ENCODE results near the gene PPL. TPM values are rescaled to one million over a fixed set of nuclear protein-coding genes. Genes with fewer than 3 reads are reported as not detected.
"Not testable (repeated sequence)": the region's sequence is repeated elsewhere in the genome, so short reads cannot be mapped to it uniquely, and the experiment has no call there.

Gene PPL, protein sequence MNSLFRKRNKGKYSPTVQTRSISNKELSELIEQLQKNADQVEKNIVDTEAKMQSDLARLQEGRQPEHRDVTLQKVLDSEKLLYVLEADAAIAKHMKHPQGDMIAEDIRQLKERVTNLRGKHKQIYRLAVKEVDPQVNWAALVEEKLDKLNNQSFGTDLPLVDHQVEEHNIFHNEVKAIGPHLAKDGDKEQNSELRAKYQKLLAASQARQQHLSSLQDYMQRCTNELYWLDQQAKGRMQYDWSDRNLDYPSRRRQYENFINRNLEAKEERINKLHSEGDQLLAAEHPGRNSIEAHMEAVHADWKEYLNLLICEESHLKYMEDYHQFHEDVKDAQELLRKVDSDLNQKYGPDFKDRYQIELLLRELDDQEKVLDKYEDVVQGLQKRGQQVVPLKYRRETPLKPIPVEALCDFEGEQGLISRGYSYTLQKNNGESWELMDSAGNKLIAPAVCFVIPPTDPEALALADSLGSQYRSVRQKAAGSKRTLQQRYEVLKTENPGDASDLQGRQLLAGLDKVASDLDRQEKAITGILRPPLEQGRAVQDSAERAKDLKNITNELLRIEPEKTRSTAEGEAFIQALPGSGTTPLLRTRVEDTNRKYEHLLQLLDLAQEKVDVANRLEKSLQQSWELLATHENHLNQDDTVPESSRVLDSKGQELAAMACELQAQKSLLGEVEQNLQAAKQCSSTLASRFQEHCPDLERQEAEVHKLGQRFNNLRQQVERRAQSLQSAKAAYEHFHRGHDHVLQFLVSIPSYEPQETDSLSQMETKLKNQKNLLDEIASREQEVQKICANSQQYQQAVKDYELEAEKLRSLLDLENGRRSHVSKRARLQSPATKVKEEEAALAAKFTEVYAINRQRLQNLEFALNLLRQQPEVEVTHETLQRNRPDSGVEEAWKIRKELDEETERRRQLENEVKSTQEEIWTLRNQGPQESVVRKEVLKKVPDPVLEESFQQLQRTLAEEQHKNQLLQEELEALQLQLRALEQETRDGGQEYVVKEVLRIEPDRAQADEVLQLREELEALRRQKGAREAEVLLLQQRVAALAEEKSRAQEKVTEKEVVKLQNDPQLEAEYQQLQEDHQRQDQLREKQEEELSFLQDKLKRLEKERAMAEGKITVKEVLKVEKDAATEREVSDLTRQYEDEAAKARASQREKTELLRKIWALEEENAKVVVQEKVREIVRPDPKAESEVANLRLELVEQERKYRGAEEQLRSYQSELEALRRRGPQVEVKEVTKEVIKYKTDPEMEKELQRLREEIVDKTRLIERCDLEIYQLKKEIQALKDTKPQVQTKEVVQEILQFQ (N-terminal part only)
- 5.6 TPM for total RNA-seq
- long read RNA-seq, full-length matches to known transcripts, result 3 of 8 reads
- long read RNA-seq, partial matches to known transcripts, result 2 of 8 reads
- long read RNA-seq, other reads (novel, unspliced or antisense), result 3 of 8 reads

DNA sequence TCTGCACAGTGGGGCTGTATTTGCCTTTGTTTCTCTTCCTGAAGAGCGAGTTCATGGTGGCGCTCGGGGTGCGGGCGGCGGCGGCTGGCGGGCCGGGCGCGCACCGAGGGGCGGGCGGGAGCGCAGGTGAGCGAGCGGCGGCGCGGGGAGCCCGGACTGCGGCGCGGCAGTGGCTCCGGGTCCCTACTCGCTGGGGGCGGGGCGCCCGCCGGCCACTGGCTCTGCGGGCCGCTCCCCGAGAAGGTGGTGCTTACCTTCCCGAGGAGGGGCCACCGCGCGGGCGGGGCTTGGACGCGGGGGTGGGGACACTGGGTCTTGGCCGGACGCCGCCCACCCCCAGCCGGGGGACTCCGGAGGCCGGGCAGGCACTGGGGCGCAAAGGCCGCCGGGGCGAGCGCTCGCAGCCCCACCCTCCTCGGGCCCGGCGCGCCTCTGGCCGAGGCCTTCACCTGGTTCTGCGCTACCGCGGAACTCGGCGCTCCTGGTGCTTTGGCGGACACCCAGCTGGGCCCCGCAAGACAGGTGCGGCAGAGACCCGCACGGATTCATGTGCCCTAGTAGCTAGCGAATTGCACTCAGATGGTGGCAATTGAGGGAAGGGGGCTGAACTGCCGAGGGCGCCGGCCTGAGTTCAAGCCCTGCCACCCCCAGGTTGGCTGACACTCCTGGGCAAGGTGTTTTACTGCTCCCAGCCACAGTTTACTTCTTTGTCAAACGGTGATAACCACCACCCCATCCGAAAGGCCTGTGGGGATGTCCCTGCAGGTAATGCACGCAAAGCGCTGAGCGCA is at the start of gene PPL:
Gene PPL, minus strand, starts transcription at position 158 of the 791 bp plus-strand sequence. Its CDS starts 103 bp downstream, at position 55.
- intact Hi-C loops (cut with DNase I), result no loop called here

DNA sequence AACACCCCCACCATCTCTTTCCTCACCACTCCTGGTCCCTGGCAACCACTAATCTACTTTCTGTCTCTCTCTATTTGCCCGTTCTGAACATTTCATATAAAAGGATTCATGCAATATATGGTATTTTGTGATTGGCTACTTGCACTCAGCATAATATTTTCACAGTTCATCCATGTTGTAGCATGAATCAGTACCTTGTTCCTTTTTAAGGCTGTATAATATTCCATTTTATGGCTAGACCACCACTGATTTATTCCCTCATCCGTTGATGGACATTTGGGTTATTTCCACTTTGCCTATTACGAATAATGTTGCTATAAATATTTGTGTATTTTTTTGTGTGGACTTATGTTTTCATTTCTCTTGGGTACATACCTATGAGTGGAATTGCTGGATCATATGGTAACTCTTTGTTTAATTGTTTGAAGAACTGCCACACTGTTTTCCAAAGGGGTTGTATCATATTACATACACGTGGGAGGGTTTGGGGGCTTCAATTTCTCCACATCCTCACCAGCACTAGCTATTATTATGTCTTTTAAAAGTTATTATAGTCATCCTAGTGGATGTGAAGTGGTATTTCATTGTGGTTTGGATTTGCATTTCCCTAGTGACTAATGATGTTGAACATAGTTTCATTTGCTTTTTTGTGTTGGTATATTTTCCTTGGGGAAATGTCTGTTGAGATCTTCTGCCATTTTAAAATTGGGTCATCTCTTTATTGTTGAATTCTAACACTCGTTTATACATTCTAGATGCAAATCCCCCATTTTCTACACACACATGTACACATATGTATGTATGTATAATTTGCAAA is 47.4 kb upstream of the PPL start:
- no peak for DNase-seq (ENCODE audit: low spot score)
- intact Hi-C loops (cut with DNase I), result no loop called here

More for the DNA sequence above, at the start of gene PPL:
- DNase-seq (ENCODE audit: low spot score), result no peak

DNA sequence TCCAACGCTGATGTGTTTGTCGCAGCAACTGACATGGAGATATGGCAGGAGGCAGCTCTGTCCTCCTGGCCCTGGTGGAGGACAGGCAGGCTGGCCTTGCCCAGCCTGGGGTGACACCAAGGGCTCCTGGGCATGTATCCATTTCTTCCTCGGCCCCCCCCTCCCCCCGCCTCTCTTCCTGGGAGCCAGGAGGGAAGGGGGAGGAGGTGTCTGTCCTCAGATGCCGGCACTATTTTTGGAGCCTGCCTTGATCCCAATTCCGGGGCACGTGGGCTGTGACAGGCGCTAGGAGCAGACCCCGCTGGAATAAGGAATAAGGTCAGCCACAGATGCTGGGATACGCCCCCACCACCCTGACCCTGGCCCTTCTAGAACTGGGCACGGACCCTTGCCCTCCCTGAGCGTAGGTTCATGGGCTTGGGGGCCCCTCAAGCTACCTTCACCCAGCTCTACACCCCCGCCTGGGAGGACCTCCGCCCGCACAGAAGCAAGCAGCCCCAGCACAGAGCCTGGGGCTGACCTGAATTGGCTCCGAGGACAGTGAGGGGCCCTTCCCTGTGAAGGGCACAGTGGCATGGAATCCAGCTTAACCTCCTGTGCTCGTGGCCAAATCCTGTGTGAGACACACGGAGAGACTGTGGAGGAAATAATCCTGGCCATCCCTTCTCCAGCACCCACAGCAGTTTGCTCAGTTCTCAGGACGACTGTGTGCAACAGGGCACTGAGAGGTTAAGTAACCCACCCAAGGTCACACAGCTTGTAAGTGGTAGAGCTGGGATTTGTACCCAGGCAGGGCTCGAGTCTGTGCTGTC is 45.3 kb upstream of the PPL start:
- intact Hi-C loops (cut with DNase I), result no loop called here

DNA sequence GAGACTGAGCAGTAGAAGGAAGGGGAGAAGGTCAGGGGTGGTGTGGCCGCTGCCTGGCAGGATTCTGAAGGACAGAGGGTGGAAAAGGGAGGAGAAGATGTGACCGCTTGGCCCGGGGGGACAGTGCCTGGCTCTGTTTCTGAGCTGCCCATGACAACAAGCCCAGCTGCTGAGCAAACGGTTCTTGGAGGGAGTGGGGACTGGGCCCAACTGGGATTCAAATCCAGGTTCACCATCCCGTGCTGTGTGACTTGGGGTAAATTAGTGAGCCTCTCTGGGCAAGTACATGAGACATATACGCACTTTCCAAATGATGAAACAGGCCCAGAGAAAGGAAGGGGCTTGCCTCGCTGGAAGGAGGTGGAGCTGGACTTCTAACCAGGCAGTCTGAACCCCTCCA is 44.5 kb upstream of the PPL start:
- peak; percentile 58 for DNase-seq (ENCODE audit: low spot score)
- intact Hi-C loops (cut with DNase I), result no loop called here

More for the DNA sequence above, 45.3 kb upstream of the PPL start:
- peak; percentile 83 for DNase-seq (ENCODE audit: low spot score)

DNA sequence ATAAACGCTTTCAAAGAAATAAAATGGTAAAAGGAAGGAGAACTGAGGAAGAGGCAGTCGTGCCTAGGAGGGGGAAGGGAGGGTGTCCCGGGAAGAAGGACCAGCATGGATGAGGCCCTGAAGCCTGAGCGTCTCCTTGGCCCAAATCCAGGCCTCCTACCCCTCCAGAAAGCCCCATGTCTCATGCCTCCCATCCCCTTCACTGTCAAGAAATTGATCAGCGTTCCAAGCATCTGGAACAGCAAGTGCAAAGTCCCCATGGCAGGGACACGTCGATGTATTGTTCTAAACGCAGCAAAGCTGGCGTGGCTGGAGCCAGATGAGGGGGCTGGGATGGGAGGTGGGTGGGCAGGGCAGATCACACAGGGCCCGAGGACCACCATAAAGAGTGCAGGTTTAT is 43.7 kb upstream of the PPL start:
- intact Hi-C loops (cut with DNase I), result no loop called here
- DNase-seq (ENCODE audit: low spot score), result peak; percentile 55

DNA sequence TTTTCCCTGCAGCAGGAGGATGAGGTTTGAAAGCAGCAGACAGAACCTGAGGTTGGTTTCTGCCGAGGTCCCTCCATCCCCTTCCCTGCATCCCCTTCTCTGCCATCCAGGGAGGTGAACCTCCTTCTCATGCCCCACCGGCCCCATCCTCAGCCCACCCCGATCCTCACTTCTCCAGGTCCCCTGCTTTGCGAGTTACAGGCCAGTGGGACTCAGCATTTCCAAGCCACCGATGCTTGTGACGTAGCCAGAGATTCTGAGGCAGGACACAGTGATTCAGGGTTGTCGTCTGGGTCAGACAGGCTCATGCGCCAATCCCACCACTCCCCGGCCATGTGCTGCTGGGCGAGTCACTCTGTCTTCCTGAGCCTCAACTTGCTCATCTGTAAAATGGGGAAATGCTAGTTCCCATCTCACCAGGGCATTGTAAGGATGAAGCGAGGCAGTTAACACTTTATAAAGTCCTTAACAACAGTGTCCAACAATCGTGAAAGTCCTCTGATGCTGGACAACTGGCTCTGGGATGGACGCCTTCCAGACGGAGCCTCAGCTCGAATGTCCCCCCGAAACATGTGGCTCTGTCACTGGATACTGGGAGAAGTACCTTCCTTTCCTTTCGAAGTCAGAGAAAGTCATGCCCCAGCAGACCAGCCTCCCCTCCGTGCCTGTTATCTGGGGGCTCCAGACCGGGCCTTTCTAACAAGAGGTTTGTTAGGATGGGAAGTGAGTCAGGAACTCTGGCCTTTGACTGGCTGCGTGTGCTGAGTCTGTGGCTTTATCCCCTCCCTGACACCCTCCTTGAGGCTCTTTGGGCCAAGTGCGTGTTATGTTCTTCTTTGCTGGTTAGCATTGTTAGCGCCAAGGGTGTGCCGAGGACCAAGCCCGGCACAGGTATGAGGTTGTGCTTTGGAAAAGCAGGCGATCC is 43.0 kb upstream of the PPL start:
- intact Hi-C loops (cut with DNase I), result no loop called here
- peak; percentile 38 for DNase-seq (ENCODE audit: low spot score)

DNA sequence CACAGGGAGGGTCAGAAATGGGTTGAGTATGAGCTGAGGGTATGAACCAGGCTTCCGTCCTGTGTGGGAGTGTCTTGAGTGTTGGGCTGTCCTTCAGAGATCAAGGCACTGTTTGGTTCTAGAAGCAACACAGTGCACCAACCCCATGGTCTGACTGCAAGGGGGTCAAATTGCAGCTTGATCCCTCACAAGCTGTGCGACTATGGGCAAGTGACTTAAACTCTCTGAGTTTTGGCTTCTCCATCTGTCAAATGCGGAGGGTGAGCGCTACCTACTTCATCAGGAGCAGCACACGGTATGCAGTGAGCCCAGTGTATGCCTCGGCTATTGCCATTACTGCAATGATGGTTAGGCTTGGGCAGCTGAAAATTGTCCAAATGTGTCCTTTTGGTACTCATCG is 42.2 kb upstream of the PPL start:
- intact Hi-C loops (cut with DNase I), result no loop called here
- peak; percentile 6 for DNase-seq (ENCODE audit: low spot score)

DNA sequence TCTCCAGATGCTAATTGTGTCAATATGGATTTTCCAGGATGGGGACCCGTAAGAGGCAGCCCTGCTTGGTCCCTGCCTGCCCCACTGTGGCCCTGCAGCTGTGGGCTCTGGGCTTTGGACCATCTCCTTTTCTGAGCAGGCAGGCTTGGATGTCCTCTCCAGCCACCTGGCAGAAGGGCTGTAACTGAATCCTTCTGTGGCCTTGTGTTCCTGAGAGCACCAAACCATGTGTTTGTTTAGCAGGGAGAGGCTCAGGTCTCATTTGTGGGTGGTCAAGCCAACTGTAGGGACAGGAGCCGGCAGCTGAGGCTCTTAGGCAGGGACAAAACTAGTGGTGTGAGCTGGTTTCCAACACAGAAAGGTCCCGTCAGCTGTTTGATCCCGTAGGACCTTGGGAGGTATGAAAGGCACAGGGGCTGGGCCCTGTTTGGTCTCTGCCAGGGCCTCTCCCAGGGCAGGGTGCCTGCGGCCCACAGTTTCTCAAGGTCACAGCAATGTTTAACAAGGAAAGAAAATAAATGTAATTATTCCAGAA is 39.7 kb upstream of the PPL start:
- DNase-seq (ENCODE audit: low spot score), result no peak
- intact Hi-C loops (cut with DNase I), result no loop called here

DNA sequence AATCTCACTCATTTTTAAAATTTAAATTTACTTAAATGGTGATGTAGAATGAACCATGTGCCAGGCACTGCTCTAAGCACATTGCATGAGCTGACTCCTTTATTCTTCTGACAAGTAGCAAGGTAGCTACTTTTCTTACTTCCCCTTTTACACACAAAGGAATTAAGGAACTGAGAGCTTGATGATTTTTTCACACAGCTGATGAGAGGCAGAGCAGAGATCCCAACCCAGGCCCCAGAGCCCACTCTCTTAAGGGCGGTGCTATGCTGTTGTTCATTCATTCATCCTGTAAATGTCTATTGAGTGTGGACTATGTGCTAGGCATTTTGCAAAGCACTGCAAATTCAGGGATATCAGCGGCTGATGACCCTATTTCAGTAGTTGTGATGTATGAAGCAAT is 39.1 kb upstream of the PPL start:
- intact Hi-C loops (cut with DNase I), result no loop called here
- DNase-seq (ENCODE audit: low spot score), result no peak

DNA sequence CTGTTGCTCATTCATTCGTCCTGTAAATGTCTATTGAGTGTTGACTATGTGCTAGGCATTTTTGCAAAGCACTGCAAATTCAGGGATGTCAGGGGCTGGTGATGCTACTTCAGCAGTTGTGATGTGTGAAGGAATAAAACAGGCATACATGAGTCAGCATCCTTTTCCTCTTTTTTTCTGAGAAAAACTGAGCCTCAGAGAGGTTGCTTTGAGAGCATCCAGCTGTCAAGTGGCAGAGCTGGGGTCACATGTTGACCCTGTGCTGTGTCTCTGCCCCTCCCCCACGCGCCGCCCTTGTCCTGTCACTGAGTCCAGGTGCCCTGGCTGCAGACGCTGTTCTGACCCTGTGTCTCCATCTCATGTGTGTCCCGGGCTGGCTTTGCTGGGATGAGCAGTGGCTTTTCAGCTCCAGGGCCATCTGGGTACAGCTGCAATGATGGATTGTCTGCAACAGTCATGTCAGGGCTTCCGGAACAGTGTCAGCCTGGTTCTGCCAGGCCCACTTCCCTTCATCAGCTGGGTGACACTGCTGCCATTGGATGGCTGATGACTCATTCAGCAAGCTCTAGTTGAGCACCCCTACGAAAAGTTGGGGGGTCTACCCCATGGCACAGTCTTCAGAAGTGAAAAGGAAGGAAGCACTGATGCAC is 36.1 kb upstream of the PPL start:
- intact Hi-C loops (cut with DNase I), result no loop called here
- no peak for DNase-seq (ENCODE audit: low spot score)

DNA sequence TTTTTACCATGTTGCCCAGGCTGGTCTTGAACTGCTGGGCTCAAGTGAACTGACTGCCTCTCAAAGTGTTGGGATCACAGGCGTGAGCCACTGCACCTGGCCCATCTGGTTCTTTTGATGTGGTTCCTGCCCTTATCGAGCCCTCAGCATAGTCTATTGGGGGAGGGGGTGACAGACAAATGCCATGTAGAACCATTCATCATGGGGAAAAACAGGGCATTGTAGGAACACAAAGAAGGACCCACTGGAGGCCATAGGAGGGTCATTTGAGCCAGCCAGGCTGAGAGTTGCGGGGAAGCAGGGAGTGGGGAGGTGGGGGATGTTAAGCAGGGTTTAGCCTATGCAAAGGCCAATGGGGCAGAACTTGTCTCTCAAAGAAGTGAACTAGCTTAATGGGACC is 33.1 kb upstream of the PPL start:
- intact Hi-C loops (cut with DNase I), result no loop called here
- no peak for DNase-seq (ENCODE audit: low spot score)

DNA sequence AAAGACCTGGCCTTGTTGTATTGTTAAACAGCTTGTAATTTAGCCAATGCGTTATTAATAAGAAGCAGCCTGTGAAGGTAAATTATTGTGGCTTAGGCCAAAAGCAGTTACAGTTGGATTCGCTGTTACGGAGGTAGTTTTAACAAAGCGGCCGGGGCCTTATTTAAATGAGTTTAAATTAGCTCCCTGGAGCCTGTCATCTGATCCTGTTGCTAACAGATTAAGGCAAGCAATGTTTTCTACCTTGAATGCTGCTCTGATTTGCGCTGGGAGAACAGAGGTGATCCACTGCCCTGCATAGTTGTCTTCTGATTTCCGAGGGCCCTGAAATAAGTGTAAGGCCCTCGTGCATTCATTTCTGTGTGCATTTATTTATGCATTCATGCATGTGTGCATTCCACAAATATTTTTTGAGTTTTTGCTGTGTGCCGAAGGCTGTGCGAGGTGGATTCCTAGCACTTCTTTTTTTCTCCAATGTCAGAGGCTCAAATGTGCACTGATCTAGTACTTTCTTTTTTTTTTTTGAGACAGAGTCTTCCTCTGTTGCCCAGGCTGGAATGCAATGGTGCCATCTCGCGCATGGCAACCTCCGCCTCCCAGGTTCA is 32.0 kb upstream of the PPL start:
- intact Hi-C loops (cut with DNase I), result no loop called here

DNA sequence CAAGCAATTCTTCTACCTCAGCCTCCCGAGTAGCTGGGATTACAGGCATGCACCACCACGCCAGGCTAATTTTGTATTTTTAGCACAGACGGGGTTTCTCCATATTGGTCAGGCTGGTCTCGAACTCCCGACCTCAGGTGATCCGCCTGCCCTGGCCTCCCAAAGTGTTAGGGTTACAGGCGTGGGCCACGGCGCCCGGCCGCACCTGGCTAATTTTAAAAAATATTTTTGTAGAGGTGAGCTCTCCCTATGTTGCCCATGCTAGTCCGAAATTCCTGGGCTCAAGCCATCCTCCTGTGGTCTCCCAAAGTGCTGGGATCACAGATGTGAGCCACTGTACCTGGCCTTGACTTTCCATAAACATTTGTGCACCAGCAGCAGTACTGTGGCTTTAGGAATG is 31.3 kb upstream of the PPL start:
- intact Hi-C loops (cut with DNase I), result not testable (repeated sequence)

More for the DNA sequence above, 32.0 kb upstream of the PPL start:
- no peak for DNase-seq (ENCODE audit: low spot score)

DNA sequence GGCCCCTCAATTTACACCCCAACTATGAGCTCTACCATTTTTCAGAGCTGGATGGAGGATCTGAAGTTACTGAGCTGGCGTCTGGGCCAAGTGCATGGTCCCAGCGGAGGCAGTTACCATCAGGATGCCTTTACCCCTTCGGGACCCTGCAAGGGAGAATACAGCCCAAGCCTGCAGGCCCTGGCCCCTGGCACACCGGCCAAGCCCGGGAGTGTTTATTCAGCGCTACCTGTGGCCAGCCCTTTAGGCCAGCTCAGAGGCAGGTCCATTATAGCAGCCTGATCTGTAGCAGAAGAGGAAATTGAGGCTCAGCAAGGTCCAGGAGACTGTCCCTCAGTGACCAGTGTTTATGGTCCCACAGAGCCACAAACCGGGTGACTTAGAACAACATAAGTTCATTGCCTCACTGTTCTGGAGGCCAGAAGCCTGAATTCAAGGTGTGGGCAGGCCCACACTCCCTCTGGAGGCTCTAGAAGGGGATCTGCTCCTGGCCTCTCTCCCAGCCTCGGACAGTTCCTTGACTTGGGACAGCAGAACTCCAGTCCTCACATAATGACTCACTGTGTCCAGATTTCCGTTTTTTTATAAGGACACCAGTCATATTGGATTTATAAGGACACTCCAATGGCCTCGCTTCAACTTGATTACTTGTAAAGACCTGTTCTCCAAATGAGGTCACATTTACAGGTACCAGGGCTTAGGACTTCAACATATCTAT is 29.9 kb upstream of the PPL start:
- no peak for DNase-seq (ENCODE audit: low spot score)
- intact Hi-C loops (cut with DNase I), result no loop called here

More for the DNA sequence above, 31.3 kb upstream of the PPL start:
- not testable (repeated sequence) for DNase-seq (ENCODE audit: low spot score)

All from cardiac septum (tissue), 1 donor.